SK-N-SH (cell line): ENCODE measurements around the gene PRSS16.

Experiments
- EZH2phosphoT487 ChIP-seq: fragments of 200-600 bp; sonication (generic); IDR thresholded peaks from 2 replicates; pipeline ENCODE4 v1.6.1; 2017; ENCODE audit warnings: low read depth, mixed run types, mild to moderate bottlenecking, antibody characterized with exemption, moderate library complexity, borderline replicate concordance
- GATA2 ChIP-seq: sonication (generic); formaldehyde crosslinking; IDR thresholded peaks from 2 replicates; pipeline ENCODE4 v1.5.0; 2020; ENCODE audit warnings: mild to moderate bottlenecking, missing genetic modification reagents
- JUND ChIP-seq: IDR thresholded peaks from 2 replicates; pipeline ENCODE4 v1.4.0; 2012
- POLR2AphosphoS5 ChIP-seq: IDR thresholded peaks from 2 replicates; pipeline ENCODE4 v1.6.1; 2012; ENCODE audit warnings: low read depth, low read length
- RFX5 ChIP-seq: IDR thresholded peaks from 2 replicates; pipeline ENCODE4 v1.6.1; 2012; ENCODE audit warnings: mild to moderate bottlenecking, improper control_type of control experiment, low read length
- RXRA ChIP-seq: IDR thresholded peaks from 2 replicates; pipeline ENCODE4 v1.4.0; 2012; ENCODE audit warnings: low read depth, mild to moderate bottlenecking, borderline replicate concordance
- TAF1 ChIP-seq: IDR thresholded peaks from 2 replicates; pipeline ENCODE4 v1.6.1; 2012; ENCODE audit warnings: low read depth, mild to moderate bottlenecking, low read length, moderate library complexity, borderline replicate concordance
- TEAD4 ChIP-seq: IDR thresholded peaks from 2 replicates; pipeline ENCODE4 v1.4.0; 2012; ENCODE audit warnings: mild to moderate bottlenecking, borderline replicate concordance; ENCODE audit not compliant: insufficient read depth
- TF ChIP-seq, protein P1 (sequence below): fragments of 200-600 bp; sonication (generic); IDR thresholded peaks from 2 replicates; pipeline ENCODE4 v1.6.1; 2017; ENCODE audit warnings: antibody characterized with exemption, mild to moderate bottlenecking, moderate library complexity
- TF ChIP-seq, protein P2 (sequence below): IDR thresholded peaks from 2 replicates; pipeline ENCODE4 v1.6.1; 2012; ENCODE audit warnings: mild to moderate bottlenecking, low read depth, low read length, moderate library complexity

DNA sequence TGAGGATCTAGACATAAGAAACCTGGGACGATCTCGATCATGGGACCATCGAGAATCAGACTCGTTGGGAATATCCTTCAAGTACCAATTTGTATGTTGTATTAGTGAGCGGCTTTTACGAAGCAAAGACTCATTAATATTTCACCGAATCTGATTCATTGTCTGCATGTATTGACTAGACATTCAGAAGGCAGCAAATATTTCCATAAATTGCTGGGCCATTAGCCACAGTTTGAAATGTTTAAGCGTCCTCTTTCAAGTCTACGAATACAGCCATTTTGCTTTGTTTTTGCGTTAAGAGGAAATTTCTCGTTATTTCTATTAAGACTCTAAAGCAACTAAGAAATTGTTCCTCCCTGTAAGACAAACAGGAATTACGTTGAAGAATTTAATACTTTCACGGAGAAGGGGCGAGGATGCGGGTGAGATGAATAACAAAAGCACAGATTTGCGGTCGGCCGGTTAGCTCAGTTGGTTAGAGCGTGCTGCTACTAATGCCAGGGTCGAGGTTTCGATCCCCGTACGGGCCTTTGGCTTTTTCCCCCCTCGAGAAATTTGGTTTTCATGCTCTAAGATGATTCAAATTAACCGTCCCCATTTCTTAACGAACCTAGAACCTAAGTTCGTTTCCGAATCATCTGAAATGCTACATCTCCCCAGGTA, 46.1 kb downstream of the PRSS16 start:
- TF ChIP-seq POLR2AphosphoS5 (no peak), TEAD4 (peak; percentile 69), JUND (no peak), EZH2phosphoT487 (no peak), TAF1 (no peak), RFX5 (no peak), GATA2 (no peak), RXRA (peak; percentile 13; the same call in 1 of the 2 replicates)
- TF ChIP-seq, protein P1, sequence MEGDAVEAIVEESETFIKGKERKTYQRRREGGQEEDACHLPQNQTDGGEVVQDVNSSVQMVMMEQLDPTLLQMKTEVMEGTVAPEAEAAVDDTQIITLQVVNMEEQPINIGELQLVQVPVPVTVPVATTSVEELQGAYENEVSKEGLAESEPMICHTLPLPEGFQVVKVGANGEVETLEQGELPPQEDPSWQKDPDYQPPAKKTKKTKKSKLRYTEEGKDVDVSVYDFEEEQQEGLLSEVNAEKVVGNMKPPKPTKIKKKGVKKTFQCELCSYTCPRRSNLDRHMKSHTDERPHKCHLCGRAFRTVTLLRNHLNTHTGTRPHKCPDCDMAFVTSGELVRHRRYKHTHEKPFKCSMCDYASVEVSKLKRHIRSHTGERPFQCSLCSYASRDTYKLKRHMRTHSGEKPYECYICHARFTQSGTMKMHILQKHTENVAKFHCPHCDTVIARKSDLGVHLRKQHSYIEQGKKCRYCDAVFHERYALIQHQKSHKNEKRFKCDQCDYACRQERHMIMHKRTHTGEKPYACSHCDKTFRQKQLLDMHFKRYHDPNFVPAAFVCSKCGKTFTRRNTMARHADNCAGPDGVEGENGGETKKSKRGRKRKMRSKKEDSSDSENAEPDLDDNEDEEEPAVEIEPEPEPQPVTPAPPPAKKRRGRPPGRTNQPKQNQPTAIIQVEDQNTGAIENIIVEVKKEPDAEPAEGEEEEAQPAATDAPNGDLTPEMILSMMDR: no peak
- TF ChIP-seq, protein P2, sequence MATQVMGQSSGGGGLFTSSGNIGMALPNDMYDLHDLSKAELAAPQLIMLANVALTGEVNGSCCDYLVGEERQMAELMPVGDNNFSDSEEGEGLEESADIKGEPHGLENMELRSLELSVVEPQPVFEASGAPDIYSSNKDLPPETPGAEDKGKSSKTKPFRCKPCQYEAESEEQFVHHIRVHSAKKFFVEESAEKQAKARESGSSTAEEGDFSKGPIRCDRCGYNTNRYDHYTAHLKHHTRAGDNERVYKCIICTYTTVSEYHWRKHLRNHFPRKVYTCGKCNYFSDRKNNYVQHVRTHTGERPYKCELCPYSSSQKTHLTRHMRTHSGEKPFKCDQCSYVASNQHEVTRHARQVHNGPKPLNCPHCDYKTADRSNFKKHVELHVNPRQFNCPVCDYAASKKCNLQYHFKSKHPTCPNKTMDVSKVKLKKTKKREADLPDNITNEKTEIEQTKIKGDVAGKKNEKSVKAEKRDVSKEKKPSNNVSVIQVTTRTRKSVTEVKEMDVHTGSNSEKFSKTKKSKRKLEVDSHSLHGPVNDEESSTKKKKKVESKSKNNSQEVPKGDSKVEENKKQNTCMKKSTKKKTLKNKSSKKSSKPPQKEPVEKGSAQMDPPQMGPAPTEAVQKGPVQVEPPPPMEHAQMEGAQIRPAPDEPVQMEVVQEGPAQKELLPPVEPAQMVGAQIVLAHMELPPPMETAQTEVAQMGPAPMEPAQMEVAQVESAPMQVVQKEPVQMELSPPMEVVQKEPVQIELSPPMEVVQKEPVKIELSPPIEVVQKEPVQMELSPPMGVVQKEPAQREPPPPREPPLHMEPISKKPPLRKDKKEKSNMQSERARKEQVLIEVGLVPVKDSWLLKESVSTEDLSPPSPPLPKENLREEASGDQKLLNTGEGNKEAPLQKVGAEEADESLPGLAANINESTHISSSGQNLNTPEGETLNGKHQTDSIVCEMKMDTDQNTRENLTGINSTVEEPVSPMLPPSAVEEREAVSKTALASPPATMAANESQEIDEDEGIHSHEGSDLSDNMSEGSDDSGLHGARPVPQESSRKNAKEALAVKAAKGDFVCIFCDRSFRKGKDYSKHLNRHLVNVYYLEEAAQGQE: no peak
